ENCODE measurements around the gene NUP54.

The NUP54 gene

DNA sequence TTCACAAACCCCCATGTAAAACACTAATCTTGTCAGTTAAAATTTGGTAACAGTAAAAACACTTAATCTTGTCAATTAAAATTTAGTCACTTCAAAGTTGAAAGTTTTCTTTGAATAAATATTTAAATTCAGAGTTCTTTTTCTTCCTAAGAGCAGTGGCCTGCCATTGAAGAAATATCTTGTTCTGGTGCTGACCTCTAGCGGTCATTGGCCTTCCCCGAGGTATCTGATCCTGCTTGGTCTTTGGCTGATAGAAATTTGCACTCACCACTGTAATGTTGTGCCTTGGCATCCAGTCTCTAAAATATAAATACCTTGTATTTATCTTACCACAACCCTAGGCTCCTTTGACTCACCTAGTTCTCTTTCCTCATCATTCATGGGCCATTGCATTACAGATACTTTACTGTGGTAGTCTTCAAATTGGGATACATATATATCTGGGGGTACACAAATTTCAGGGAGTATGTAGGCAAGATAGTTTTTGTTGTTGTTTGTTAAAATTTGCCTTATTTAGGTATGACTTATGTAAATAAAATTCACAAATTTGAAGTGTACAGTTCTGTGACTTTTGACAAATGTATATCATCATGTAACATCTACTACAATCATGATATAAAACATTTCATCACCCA is 80.4 kb downstream of the NUP54 start:
- peak; percentile 40 to 63 for DNase-seq (ENCODE audit: low read depth in 2 of 2)

- DNase-seq (ENCODE audit: low read depth in 2 of 2) = no peak
Observed at GRCh38 chr4:76066546-76066945, 81.7 kb downstream of the NUP54 start.

Data from stimulated activated CD4-positive, alpha-beta T cell treated with anti-CD3 and anti-CD28 coated beads, Interleukin-1b, Interleukin-23, amount 100 ng/mL, for 4 hours (primary cell).